ENCODE results near the gene YTHDF2.

GRCh38 chr1:28817133-28817532 lies 80.4 kb downstream of the YTHDF2 start:
- no peak for TF ChIP-seq CTCF (IDR thresholded peaks at IDR 0.05)
- TF ChIP-seq EZH2 (IDR thresholded peaks at IDR 0.05; ENCODE audit: borderline replicate concordance, insufficient read depth, low read depth, low read length, poor library complexity, severe bottlenecking) = no peak

Data from B cell (primary cell).